ENCODE results near the gene ADNP2. TPM values are rescaled to one million over a fixed set of nuclear protein-coding genes. Genes with fewer than 3 reads are reported as not detected.

The ADNP2 gene
- total and polyA plus RNA-seq, 2 of the 4 experiments (the other 2 are of a cell fraction): 5.6 to 18.3 TPM

- intact Hi-C loops (cut with micrococcal nuclease) (no loop called here), dilution Hi-C loops (cut with HindIII; ENCODE audit: low sequenced_read_pairs, unreplicated experiment) (no loop called here), in situ Hi-C loops (cut with MboI; ENCODE audit: low sequenced_read_pairs) (no loop called here)
- Histone ChIP-seq H4K91ac (ENCODE audit: insufficient read depth, low read depth, low read length) (no peak overlapping the region), H3K27ac (ENCODE audit: insufficient read depth, low read length) (no peak overlapping the region), H3K4ac (ENCODE audit: low read depth, low read length) (no peak overlapping the region), H2BK20ac (ENCODE audit: low read depth, low read length) (no peak overlapping the region), H3K9ac (ENCODE audit: low read depth, low read length) (no peak overlapping the region), H4K5ac (ENCODE audit: low read depth, low read length) (no peak overlapping the region), H2AK9ac (replicated peaks; ENCODE audit: low read depth, low read length, poor library complexity) (no peak overlapping the region), H2AK5ac (ENCODE audit: low read depth, low read length) (no peak overlapping the region), H3K4me3 (ENCODE audit: insufficient read depth, low read depth, low read length) (no peak overlapping the region), H3K23ac (ENCODE audit: low read depth, low read length) (no peak overlapping the region), H3K9me1 (ENCODE audit: insufficient read depth, low read length) (no peaks in the 10 kb centered on the region), H3K4me1 (ENCODE audit: control insufficient read depth, insufficient read depth, low read length) (no peaks in the 10 kb centered on the region), H3K18ac (ENCODE audit: low read depth, low read length) (no peak overlapping the region), H3K56ac (ENCODE audit: extremely low read depth, insufficient read depth, low read length) (no peak overlapping the region), H3K4me2 (ENCODE audit: low read depth, low read length) (no peak overlapping the region), H3K36me3 (ENCODE audit: control insufficient read depth, insufficient read depth, low read length) (no peaks in the 10 kb centered on the region), H3K27me3 (ENCODE audit: control insufficient read depth, insufficient read depth, low read length) (no peaks in the 10 kb centered on the region; the same call in 1 of the 2 replicates), H4K20me1 (ENCODE audit: insufficient read depth, low read length) (no peaks in the 10 kb centered on the region), H4K8ac (ENCODE audit: low read depth in 2 of 2, low read length in 2 of 2) (no peak overlapping the region), H2AFZ (replicated peaks; ENCODE audit: low read length, poor library complexity) (no peak overlapping the region), H3K79me1 (ENCODE audit: low read depth in 1 of 2, low read length in 2 of 2) (no peaks in the 10 kb centered on the region), H3K14ac (replicated peaks; ENCODE audit: low read depth, low read length) (no peak overlapping the region), H2BK5ac (ENCODE audit: low read depth, low read length, poor library complexity, severe bottlenecking) (no peak overlapping the region), H3K9me3 (ENCODE audit: control insufficient read depth, insufficient read depth, low read length) (0 out of 2 replicates have a peak, but pooled peaks cover 2% of the 10 kb centered on the region), H2BK15ac (ENCODE audit: low read depth, low read length) (no peak overlapping the region), H2BK120ac (ENCODE audit: low read depth, low read length) (no peak overlapping the region)
- no peak for TF ChIP-seq RCOR1 (IDR thresholded peaks at IDR 0.05; ENCODE audit: insufficient replicate concordance, low read length)
- ChIA-PET POLR2A (ENCODE audit: unreplicated experiment) (no interaction called here), CTCF (no interaction called here)
- ATAC-seq (ENCODE audit: low read depth) (no peak), DNase-seq (no peak)
- no TSS peak for BruUV-seq (replicated peaks)
- 100% methylated on average over 1 of the region's 9 CpGs; no CpG with 5 or more reads in 1 of the 2 experiments for WGBS, 2 experiments (ENCODE audit: extremely low coverage in 2 of 2, insufficient read length in 1 of 2)
Measured at GRCh38 chr18:80097201-80097600, 11.9 kb upstream of the ADNP2 start.

Measured in IMR-90 (cell line).